Stimulated activated CD4-positive, alpha-beta T cell treated with anti-CD3 and anti-CD28 coated beads, TNF-alpha, amount 100 ng/mL, for 1 hour (primary cell): ENCODE results near the gene TMEM183A.

ENCODE experiments used
- DNase-seq, 3 donors: peaks; one replicate each; pipeline ENCODE4 v3.0.0-alpha.2; 2020; ENCODE audit warnings: low read depth in 3 of 3, low spot score in 1 of 3

Gene TMEM183A

GRCh38 chr1:203066965-203067364 lies 59.8 kb downstream of the TMEM183A start:
- no peak for DNase-seq

DNA sequence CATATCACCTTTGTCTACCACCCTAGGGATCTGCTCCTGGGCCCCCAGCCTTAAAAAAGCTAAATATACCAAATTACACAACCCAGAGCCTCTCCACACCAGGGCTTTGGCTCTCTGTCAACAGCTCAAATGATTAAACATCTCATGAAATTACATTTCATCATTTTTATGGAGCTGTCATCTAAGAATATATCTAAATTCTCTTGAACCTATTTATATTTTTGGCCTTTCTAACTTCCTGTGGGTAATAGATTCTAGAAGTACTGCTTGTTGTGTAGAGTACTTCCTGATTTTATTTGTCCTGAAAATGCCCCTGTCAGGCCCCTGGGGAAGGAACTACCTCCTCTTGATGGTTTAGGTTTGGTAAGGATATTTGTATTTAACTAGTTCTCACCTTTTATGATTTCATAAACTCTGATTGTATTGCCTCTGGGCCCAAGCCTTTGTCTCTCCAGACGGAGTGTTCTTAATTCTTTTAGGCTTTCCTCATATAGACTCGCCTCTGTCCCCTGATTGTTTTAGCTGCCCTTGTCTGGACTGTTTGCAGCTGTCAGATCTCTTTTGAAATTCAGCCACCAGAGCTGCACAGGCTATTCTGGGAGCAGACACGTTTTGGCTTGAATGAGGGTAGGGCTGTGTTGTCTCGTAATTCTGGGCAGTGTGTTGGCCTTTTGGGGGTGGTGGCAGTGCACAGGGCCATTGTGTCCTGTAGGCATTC lies 62.0 kb downstream of the TMEM183A start:
- no peak for DNase-seq

GRCh38 chr1:203072002-203072602 lies 64.9 kb downstream of the TMEM183A start:
- DNase-seq, result no peak

- DNase-seq, result no peak
These were observed 65.7 kb downstream of the TMEM183A start for GRCh38 chr1:203072911-203073310.

- DNase-seq, result no peak
These were observed 66.3 kb downstream of the TMEM183A start for GRCh38 chr1:203073469-203073868.
